IMR-90 (cell line): ENCODE data around the gene FBXW12.

Experiments
- BHLHE40 ChIP-seq: fragments of 150-350 bp; IDR thresholded peaks from 2 replicates; pipeline ENCODE4 v1.6.1; 2016; ENCODE audit warnings: mild to moderate bottlenecking, low read depth, low read length
- CEBPB ChIP-seq: IDR thresholded peaks from 2 replicates; pipeline ENCODE4 v1.6.1; 2012; ENCODE audit warnings: low read depth, low read length, improper control_type of control experiment
- CTCF ChIP-seq: conservative IDR thresholded peaks from 2 replicates; pipeline ENCODE4 v1.5.1; 2012; ENCODE audit warnings: mild to moderate bottlenecking, low read depth, low read length, improper control_type of control experiment
- ELK1 ChIP-seq: fragments of 150-350 bp; IDR thresholded peaks from 2 replicates; pipeline ENCODE4 v1.6.1; 2016; ENCODE audit warnings: low read depth, mild to moderate bottlenecking, low read length, moderate library complexity, borderline replicate concordance
- MXI1 ChIP-seq: IDR thresholded peaks from 2 replicates; pipeline ENCODE4 v1.6.1; 2012; ENCODE audit warnings: low read depth, mild to moderate bottlenecking, low read length, moderate library complexity, borderline replicate concordance
- POLR2A ChIP-seq: IDR thresholded peaks from 2 replicates; pipeline ENCODE4 v1.6.1; 2012; ENCODE audit warnings: mild to moderate bottlenecking, low read depth, low read length
- RFX5 ChIP-seq: IDR thresholded peaks from 2 replicates; pipeline ENCODE4 v1.8.0; 2012; ENCODE audit warnings: low read depth, mild to moderate bottlenecking, low read length, moderate library complexity
- SMC3 ChIP-seq: fragments of 150-350 bp; IDR thresholded peaks from 2 replicates; pipeline ENCODE4 v1.6.1; 2016; ENCODE audit warnings: low read depth, mild to moderate bottlenecking, antibody characterized with exemption, low read length, moderate library complexity
- USF2 ChIP-seq: fragments of 150-350 bp; IDR thresholded peaks from 2 replicates; pipeline ENCODE4 v1.6.1; 2017; ENCODE audit warnings: mild to moderate bottlenecking, antibody characterized with exemption, low read length, low read depth

- TF ChIP-seq POLR2A: no peak
- TF ChIP-seq CTCF: no peak
- no peak for TF ChIP-seq CEBPB
- no peak for TF ChIP-seq USF2
- TF ChIP-seq RFX5: no peak
- no peak for TF ChIP-seq BHLHE40
- no peak for TF ChIP-seq ELK1
- no peak for TF ChIP-seq SMC3
- no peak for TF ChIP-seq MXI1
Measured at GRCh38 chr3:48415251-48415953, 43.4 kb downstream of the FBXW12 start.
